ENCODE results near the gene RGS9BP.

RGS9BP gene

GRCh38 chr19:32718286-32718685 lies 42.6 kb downstream of the RGS9BP start:
- TF ChIP-seq CTCF (IDR thresholded peaks at IDR 0.05; ENCODE audit: insufficient read depth, low read depth, low read length, missing control alignments): no peak
- no peak for DNase-seq (ENCODE audit: low read depth)
- no peak overlapping the region for H3K4me3 ChIP-seq (ENCODE audit: low read depth, low read length)

GRCh38 chr19:32719611-32720059 lies 44.0 kb downstream of the RGS9BP start, which contains the start of gene TDRD12:
TSS of gene TDRD12 (plus strand) at chr19:32719767. CDS start at chr19:32720073, 306 bp downstream.
- TF ChIP-seq CTCF (IDR thresholded peaks at IDR 0.05; ENCODE audit: insufficient read depth, low read depth, low read length, missing control alignments): no peak
- DNase-seq (ENCODE audit: low read depth): no peak
- H3K4me3 ChIP-seq (ENCODE audit: low read depth, low read length): no peak within 1 kb of the TSS

GRCh38 chr19:32720216-32720935 lies 44.7 kb downstream of the RGS9BP start:
- no peak overlapping the region for H3K4me3 ChIP-seq (ENCODE audit: low read depth, low read length)
- no peak for TF ChIP-seq CTCF (IDR thresholded peaks at IDR 0.05; ENCODE audit: insufficient read depth, low read depth, low read length, missing control alignments)
- no peak for DNase-seq (ENCODE audit: low read depth)

GRCh38 chr19:32720936-32721250 lies 45.2 kb downstream of the RGS9BP start:
- no peak for DNase-seq (ENCODE audit: low read depth)
- no peak overlapping the region for H3K4me3 ChIP-seq (ENCODE audit: low read depth, low read length)
- no peak for TF ChIP-seq CTCF (IDR thresholded peaks at IDR 0.05; ENCODE audit: insufficient read depth, low read depth, low read length, missing control alignments)

Measured in GM12865 (cell line).